HCT116 (cell line): ENCODE results near the gene OTOP2. TPM values are rescaled to one million over a fixed set of nuclear protein-coding genes. Genes with fewer than 3 reads are reported as not detected.

Source experiments
- ATAC-seq: fragments of 200-7000 bp; cut with Tn5 transposase; 2 replicates; pipeline ENCODE4 v1.9.1; 2020; ENCODE audit warnings: mild to moderate bottlenecking, moderate library complexity
- BruUV-seq: library from RNA; stranded (reverse); fragments of 400-500 nt; replicated peaks from 2 replicates; lab custom pipeline; 2021; lab: Mats Ljungman, UMichigan
- CTCF ChIA-PET: fragments of 300-600 bp; sonication (Branson Sonifier 250); formaldehyde crosslinking; loops from one replicate; lab custom pipeline; 2021; ENCODE audit warnings: antibody characterized with exemption; lab: Charles Lee
- POLR2A ChIA-PET: fragments of 300-600, 350-600 bp; sonication (Branson Sonifier 250); formaldehyde crosslinking; loops from one replicate; lab custom pipeline; 2021; ENCODE audit warnings: antibody characterized with exemption; lab: Charles Lee
- RAD21 ChIA-PET, 2 experiments: fragments of 300-600 bp; sonication (Branson Sonifier 250); formaldehyde crosslinking; loops; one replicate each; lab custom pipeline; 2023; ENCODE audit warnings: low total read pairs in 2 of 2; ENCODE audit not compliant: uncharacterized antibody in 2 of 2, unreplicated experiment in 2 of 2, low non-redundant PET in 1 of 2; lab: Charles Lee
- DNase-seq: peaks from one replicate; pipeline ENCODE4 v3.0.0-alpha.2; 2010; ENCODE audit warnings: low read depth, low spot score
- H2AFZ ChIP-seq: fragments of 200-600 bp; shearing (Covaris generic), sonication (generic); 2 replicates; pipeline ENCODE4 v1.6.1; 2017; ENCODE audit warnings: low read depth, mixed run types, mixed read lengths, antibody characterized with exemption, low read length; ENCODE audit not compliant: poor library complexity, severe bottlenecking
- H3K27ac ChIP-seq: 2 replicates; pipeline ENCODE4 v1.5.1; 2012; ENCODE audit warnings: low read depth, low read length
- H3K27me3 ChIP-seq: fragments of 200-600 bp; sonication (generic); 2 replicates; pipeline ENCODE4 v1.6.1; 2016; ENCODE audit warnings: mixed run types, low read length, mixed read lengths; ENCODE audit not compliant: insufficient read depth
- H3K36me3 ChIP-seq, 2 experiments: fragments of 200-500 bp in 1 of 2; fragments of 200-600 bp in 1 of 2; sonication (Bioruptor generic) in 1 of 2; sonication (generic) in 1 of 2; 2 replicates each; pipeline versions ENCODE4 v1.5.1 to v1.6.1; 2014 to 2016; ENCODE audit warnings: low read length in 2 of 2, inconsistent platforms in 1 of 2, mixed read lengths in 1 of 2, mixed run types in 1 of 2; ENCODE audit not compliant: insufficient read depth in 2 of 2, control insufficient read depth in 1 of 2
- H3K4me1 ChIP-seq, 2 experiments: fragments of 200-600 bp in 1 of 2; sonication (generic) in 1 of 2; 2 replicates each; pipeline versions ENCODE4 v1.5.1 to v1.6.1; 2012 to 2017; ENCODE audit warnings: low read length in 2 of 2, inconsistent platforms in 1 of 2, mild to moderate bottlenecking in 1 of 2, mixed read lengths in 1 of 2, mixed run types in 1 of 2, moderate library complexity in 1 of 2; ENCODE audit not compliant: insufficient read depth in 2 of 2, control insufficient read depth in 1 of 2
- H3K4me2 ChIP-seq: fragments of 200-600 bp; sonication (generic); 2 replicates; pipeline ENCODE4 v1.6.1; 2017; ENCODE audit warnings: mixed run types, low read length, mixed read lengths
- H3K4me3 ChIP-seq, 2 experiments: fragments of 200-600 bp in 1 of 2; sonication (generic) in 1 of 2; replicated peaks in 1 of 2; 2 replicates each; pipeline ENCODE4 v1.5.1; 2011 to 2016; ENCODE audit warnings: low read length in 2 of 2, control low read depth in 1 of 2, low read depth in 1 of 2, mild to moderate bottlenecking in 1 of 2, mixed read lengths in 1 of 2, mixed run types in 1 of 2
- H3K79me2 ChIP-seq: fragments of 200-600 bp; sonication (generic); 2 replicates; pipeline ENCODE4 v1.6.1; 2017; ENCODE audit warnings: mild to moderate bottlenecking, mixed run types, low read length, moderate library complexity, mixed read lengths; ENCODE audit not compliant: insufficient read depth
- H3K9ac ChIP-seq: fragments of 200-600 bp; sonication (generic); 2 replicates; pipeline ENCODE4 v1.6.1; 2016; ENCODE audit warnings: low read length, mixed read lengths
- H3K9me2 ChIP-seq: fragments of 200-600 bp; sonication (generic), shearing (Covaris generic); 2 replicates; pipeline ENCODE4 v1.6.1; 2017; ENCODE audit warnings: mixed run types, mild to moderate bottlenecking, moderate library complexity; ENCODE audit not compliant: insufficient read depth
- H3K9me3 ChIP-seq, 2 experiments: fragments of 200-500 bp in 1 of 2; fragments of 200-600 bp in 1 of 2; sonication (Bioruptor generic) in 1 of 2; sonication (generic) in 1 of 2; 2 replicates each; pipeline ENCODE4 v1.6.1; 2014 to 2017; ENCODE audit warnings: low read length in 2 of 2, mixed read lengths in 2 of 2, inconsistent platforms in 1 of 2, low read depth in 1 of 2, mild to moderate bottlenecking in 1 of 2, mixed run types in 1 of 2, moderate library complexity in 1 of 2; ENCODE audit not compliant: control insufficient read depth in 1 of 2, insufficient read depth in 1 of 2
- H4K20me1 ChIP-seq: fragments of 200-600 bp; sonication (generic), shearing (Covaris generic); 2 replicates; pipeline ENCODE4 v1.6.1; 2017; ENCODE audit warnings: mixed run types, mild to moderate bottlenecking, moderate library complexity; ENCODE audit not compliant: insufficient read depth
- ATF3 ChIP-seq: IDR thresholded peaks from 2 replicates; pipeline ENCODE4 v1.6.1; 2012
- EZH2 ChIP-seq: fragments of 200-600 bp; sonication (generic); IDR thresholded peaks from 2 replicates; pipeline ENCODE4 v1.6.1; 2017; ENCODE audit warnings: antibody characterized with exemption, mixed run types
- EZH2phosphoT487 ChIP-seq: fragments of 200-600 bp; IDR thresholded peaks from 2 replicates; pipeline ENCODE4 v1.6.1; 2018; ENCODE audit warnings: antibody characterized with exemption, borderline replicate concordance
- FOSL1 ChIP-seq: IDR thresholded peaks from 2 replicates; pipeline ENCODE4 v1.6.1; 2012; ENCODE audit warnings: low read depth
- POLR2AphosphoS5 ChIP-seq: IDR thresholded peaks from 2 replicates; pipeline ENCODE4 v1.6.1; 2011; ENCODE audit warnings: mild to moderate bottlenecking, low read depth, low read length, moderate library complexity
- RAD21 ChIP-seq: IDR thresholded peaks from 2 replicates; pipeline ENCODE4 v1.6.1; 2012; ENCODE audit warnings: low read depth, mild to moderate bottlenecking
- REST ChIP-seq: IDR thresholded peaks from 2 replicates; pipeline ENCODE4 v1.6.1; 2012; ENCODE audit warnings: low read depth
- SIN3A ChIP-seq: IDR thresholded peaks from 2 replicates; pipeline ENCODE4 v1.6.1; 2012; ENCODE audit warnings: low read depth
- SRF ChIP-seq: IDR thresholded peaks from 2 replicates; pipeline ENCODE4 v1.6.1; 2012; ENCODE audit warnings: low read depth
- TCF7L2 ChIP-seq: IDR thresholded peaks from 2 replicates; pipeline ENCODE4 v1.7.0; 2011; ENCODE audit warnings: borderline replicate concordance, inconsistent platforms; ENCODE audit not compliant: insufficient read depth, insufficient read length; ENCODE audit errors: extremely low read depth
- YY1 ChIP-seq: IDR thresholded peaks from 2 replicates; pipeline ENCODE4 v1.6.1; 2011; ENCODE audit warnings: low read length, low read depth, moderate library complexity, mild to moderate bottlenecking; ENCODE audit not compliant: insufficient replicate concordance; ENCODE audit errors: extremely low read depth
- ZFX ChIP-seq: fragments of 450-650 bp; IDR thresholded peaks from 2 replicates; pipeline ENCODE4 v1.6.1; 2017
- intact Hi-C: fragments of 100-400 bp; cut with micrococcal nuclease; formaldehyde crosslinking; loops from 2 replicates; pipeline ENCODE4 v1.10.0; 2022
- total RNA-seq: library from RNA; stranded (reverse); gene quantifications from one replicate; pipeline ENCODE4 v1.2.1, GENCODE V29; 2021; ENCODE audit not compliant: unreplicated experiment
- TF ChIP-seq, protein P1 (sequence below): IDR thresholded peaks from 2 replicates; pipeline ENCODE4 v1.6.1; 2011; ENCODE audit warnings: mild to moderate bottlenecking, low read length, moderate library complexity; ENCODE audit not compliant: insufficient replicate concordance; ENCODE audit errors: extremely low read depth

The OTOP2 gene
- total RNA-seq, 1 experiment from 2014 or later = not detected

DNA sequence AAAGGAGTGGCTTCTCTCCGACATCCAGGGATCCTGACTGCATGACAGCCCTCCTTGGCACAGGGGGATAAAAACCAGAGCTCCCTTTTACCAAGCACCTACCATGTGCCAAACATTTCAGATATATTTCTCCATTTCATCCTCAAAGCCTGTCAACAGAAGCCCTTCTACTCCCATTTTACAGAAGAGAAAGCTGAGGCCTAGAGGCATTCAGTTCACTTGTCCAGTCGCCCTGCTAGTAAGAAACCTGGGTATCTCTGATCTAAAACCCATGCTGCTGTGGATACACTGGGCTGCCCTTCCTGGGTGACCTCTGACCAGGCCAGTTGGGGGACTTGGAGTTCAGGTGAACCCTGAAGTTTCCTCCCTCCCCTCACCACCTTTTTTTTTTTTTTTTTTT lies 45.4 kb upstream of the OTOP2 start:
- H3K4me2 ChIP-seq = peak overlapping the region; percentile 62
- H4K20me1 ChIP-seq = no peaks in the 10 kb centered on the region
- H3K4me1 ChIP-seq = peaks cover 10 to 37% of the 10 kb centered on the region in 2 experiments
- H3K79me2 ChIP-seq = no peaks in the 10 kb centered on the region
- ChIA-PET CTCF (interaction anchor here (1.4 kb wide), 1 partner anchor 16 kb away, joined by 3 read pairs; no protein-coding TSS in a partner anchor), RAD21 (no interaction called here), POLR2A (no interaction called here)
- H3K9me3 ChIP-seq = no peaks in the 10 kb centered on the region
- no peak for ATAC-seq
- no TSS peak for BruUV-seq
- H3K36me3 ChIP-seq = no peaks in the 10 kb centered on the region
- TF ChIP-seq SIN3A (no peak), TCF7L2 (no peak), EZH2 (no peak), REST (no peak), ATF3 (no peak), YY1 (no peak), FOSL1 (no peak), POLR2AphosphoS5 (no peak), EZH2phosphoT487 (no peak), ZFX (no peak), RAD21 (no peak), SRF (no peak)
- TF ChIP-seq, protein P1, sequence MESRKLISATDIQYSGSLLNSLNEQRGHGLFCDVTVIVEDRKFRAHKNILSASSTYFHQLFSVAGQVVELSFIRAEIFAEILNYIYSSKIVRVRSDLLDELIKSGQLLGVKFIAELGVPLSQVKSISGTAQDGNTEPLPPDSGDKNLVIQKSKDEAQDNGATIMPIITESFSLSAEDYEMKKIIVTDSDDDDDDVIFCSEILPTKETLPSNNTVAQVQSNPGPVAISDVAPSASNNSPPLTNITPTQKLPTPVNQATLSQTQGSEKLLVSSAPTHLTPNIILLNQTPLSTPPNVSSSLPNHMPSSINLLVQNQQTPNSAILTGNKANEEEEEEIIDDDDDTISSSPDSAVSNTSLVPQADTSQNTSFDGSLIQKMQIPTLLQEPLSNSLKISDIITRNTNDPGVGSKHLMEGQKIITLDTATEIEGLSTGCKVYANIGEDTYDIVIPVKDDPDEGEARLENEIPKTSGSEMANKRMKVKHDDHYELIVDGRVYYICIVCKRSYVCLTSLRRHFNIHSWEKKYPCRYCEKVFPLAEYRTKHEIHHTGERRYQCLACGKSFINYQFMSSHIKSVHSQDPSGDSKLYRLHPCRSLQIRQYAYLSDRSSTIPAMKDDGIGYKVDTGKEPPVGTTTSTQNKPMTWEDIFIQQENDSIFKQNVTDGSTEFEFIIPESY = no peak
- H3K27ac ChIP-seq = no peak overlapping the region
- no peaks in the 10 kb centered on the region for H3K9me2 ChIP-seq
- intact Hi-C loops = no loop called here
- no peak for DNase-seq
- no peaks in the 10 kb centered on the region for H3K27me3 ChIP-seq
- H3K9ac ChIP-seq = peak overlapping the region; percentile 30; the same call in 1 of the 2 replicates
- H2AFZ ChIP-seq = peak overlapping the region; percentile 59
- H3K4me3 ChIP-seq = no peak overlapping the region
